ENCODE measurements around the gene CNDP2. TPM values are rescaled to one million over a fixed set of nuclear protein-coding genes. Genes with fewer than 3 reads are reported as not detected.

The CNDP2 gene
- total RNA-seq, 4 donors from 2014 or later: 29.5 to 82.8 (median 31.6) TPM

DNA sequence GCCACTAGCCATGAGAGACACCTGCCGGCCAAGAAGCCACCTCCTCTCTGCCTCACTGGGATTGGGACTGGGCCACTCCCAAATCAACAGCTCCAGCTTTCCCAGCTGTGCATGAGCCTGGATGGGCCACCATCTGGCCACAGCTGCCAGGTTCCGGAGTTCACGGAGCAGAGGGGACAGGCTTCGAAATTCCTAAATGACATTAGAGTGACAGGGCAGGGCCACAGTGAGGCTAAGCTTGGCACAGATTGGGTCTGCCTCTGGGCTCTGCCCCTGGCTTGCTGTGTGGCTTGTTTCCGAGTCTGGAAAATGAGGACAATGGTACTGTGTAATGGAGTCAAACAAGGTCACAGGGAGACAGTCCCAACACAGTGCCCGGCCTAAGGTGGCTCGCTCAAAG, 45.5 kb upstream of the CNDP2 start:
- DNase-seq (no peak), ATAC-seq (no peak)
- TF ChIP-seq CTCF (IDR thresholded peaks at IDR 0.05 in 4 of 5, conservative IDR thresholded peaks at IDR 0.05 in 1 of 5) (no peak), POLR2A (IDR thresholded peaks at IDR 0.05) (no peak)
- no peak overlapping the region for H3K27ac ChIP-seq
- H3K4me3 ChIP-seq: no peak overlapping the region
- peaks cover 3 to 24% (median 16%) of the 10 kb centered on the region in 3 donors for H3K27me3 ChIP-seq
- no peaks in the 10 kb centered on the region for H3K36me3 ChIP-seq
- intact Hi-C loops (cut with DNase I; ENCODE audit: low total_unique reads): no loop called here
- no peaks in the 10 kb centered on the region for H3K9me3 ChIP-seq
- H3K4me1 ChIP-seq: no peaks in the 10 kb centered on the region
- in situ Hi-C loops (cut with MboI; ENCODE audit: low sequenced_read_pairs in 4 of 4): no loop called here

- intact Hi-C loops (cut with DNase I; ENCODE audit: low total_unique reads): no loop called here
- ATAC-seq (no peak), DNase-seq (no peak)
- Histone ChIP-seq H3K36me3 (no peaks in the 10 kb centered on the region), H3K4me3 (no peak overlapping the region), H3K27me3 (peaks cover 8 to 29% (median 19%) of the 10 kb centered on the region in 3 donors), H3K27ac (no peak overlapping the region), H3K9me3 (no peaks in the 10 kb centered on the region), H3K4me1 (peaks cover 0 to 2% of the 10 kb centered on the region in 2 donors)
- in situ Hi-C loops (cut with MboI; ENCODE audit: low sequenced_read_pairs in 4 of 4): no loop called here
- TF ChIP-seq CTCF (IDR thresholded peaks at IDR 0.05 in 4 of 5, conservative IDR thresholded peaks at IDR 0.05 in 1 of 5) (no peak), POLR2A (IDR thresholded peaks at IDR 0.05) (no peak)
Observed at GRCh38 chr18:74451148-74451547, 45.0 kb upstream of the CNDP2 start.

DNA sequence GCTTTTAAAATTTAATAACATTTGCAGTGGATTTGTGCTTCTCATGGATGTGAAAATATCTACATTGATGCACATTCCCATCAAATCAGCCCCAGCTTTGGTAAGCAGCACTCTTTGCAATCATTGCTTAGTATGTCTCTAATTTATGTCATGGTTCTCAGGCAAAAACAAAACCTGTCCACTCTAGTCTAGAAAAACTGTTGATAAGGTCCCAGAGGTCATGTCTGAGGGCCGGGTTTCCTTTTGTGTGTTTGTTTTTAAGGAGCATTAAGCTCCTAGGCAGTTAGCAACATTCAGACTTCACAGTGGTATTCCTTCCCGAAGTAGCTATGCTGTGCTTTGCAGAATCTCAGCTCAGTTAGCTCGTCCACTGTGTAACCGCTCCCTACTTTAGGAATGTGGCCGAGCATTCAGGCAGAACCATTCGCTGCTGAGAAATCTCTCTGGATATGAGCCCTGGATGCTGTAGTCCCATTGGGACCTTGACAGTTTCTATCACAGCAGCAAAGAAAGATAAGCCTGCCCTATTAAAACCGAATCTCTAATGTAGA, 43.1 kb upstream of the CNDP2 start:
- intact Hi-C loops (cut with DNase I; ENCODE audit: low total_unique reads) (no loop called here), in situ Hi-C loops (cut with MboI; ENCODE audit: low sequenced_read_pairs in 4 of 4) (no loop called here)
- DNase-seq (no peak), ATAC-seq (no peak)
- Histone ChIP-seq H3K27ac (no peak overlapping the region), H3K36me3 (no peaks in the 10 kb centered on the region), H3K9me3 (no peaks in the 10 kb centered on the region), H3K4me1 (peaks cover 0 to 8% of the 10 kb centered on the region in 2 donors), H3K4me3 (no peak overlapping the region), H3K27me3 (peaks cover 12 to 45% (median 26%) of the 10 kb centered on the region in 3 donors)
- TF ChIP-seq POLR2A (IDR thresholded peaks at IDR 0.05) (no peak), CTCF (IDR thresholded peaks at IDR 0.05 in 4 of 5, conservative IDR thresholded peaks at IDR 0.05 in 1 of 5) (no peak)

DNA sequence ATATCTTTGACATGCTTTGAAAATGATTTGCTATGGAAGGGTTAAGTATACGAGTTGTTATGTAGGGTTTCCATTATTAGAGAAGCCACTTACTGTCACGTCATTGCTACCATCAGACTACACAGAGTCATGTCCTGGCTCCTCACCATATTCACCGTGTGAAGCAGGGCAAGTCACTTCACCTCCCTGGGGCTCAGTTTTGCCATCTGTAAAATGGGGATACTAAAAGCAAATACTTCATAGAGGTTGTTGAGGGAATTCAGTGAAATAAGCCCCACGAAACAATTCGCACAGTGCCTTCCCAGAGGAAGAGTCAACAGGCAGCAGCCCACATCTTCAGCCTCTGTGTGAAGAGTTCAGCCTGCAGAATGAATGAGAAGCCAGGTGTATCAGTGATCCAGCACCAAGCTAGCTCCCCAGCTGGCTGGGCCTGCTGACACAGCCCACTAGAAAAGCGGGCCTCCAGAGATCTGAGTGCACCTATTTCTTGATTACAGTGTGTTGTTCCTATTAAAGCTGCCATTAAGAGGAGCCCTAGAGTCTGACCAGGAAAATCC, 42.4 kb upstream of the CNDP2 start:
- Histone ChIP-seq H3K4me3 (no peak overlapping the region), H3K27me3 (peaks cover 12 to 46% (median 26%) of the 10 kb centered on the region in 3 donors), H3K4me1 (peaks cover 0 to 8% of the 10 kb centered on the region in 2 donors), H3K36me3 (no peaks in the 10 kb centered on the region), H3K27ac (no peak overlapping the region), H3K9me3 (no peaks in the 10 kb centered on the region)
- ATAC-seq (no peak), DNase-seq (no peak)
- in situ Hi-C loops (cut with MboI; ENCODE audit: low sequenced_read_pairs in 4 of 4): no loop called here
- TF ChIP-seq CTCF (IDR thresholded peaks at IDR 0.05 in 4 of 5, conservative IDR thresholded peaks at IDR 0.05 in 1 of 5): no peak
- intact Hi-C loops (cut with DNase I; ENCODE audit: low total_unique reads): no loop called here
